HEK293 (cell line): ENCODE measurements around the gene ODR4.

Experiments
- CTCF ChIA-PET: fragments of 350-600 bp; formaldehyde crosslinking; extraction: SDS; loops from one replicate; lab custom pipeline; 2021; ENCODE audit warnings: antibody characterized with exemption; lab: Yijun Ruan, JAX
- POLR2A ChIA-PET: fragments of 300-600 bp; formaldehyde crosslinking; extraction: SDS; loops from one replicate; lab custom pipeline; 2020; ENCODE audit warnings: antibody characterized with exemption, inconsistent platforms; lab: Yijun Ruan, JAX
- H3K27ac ChIP-seq: fragments of 200-500 bp; sonication (Bioruptor generic); 2 replicates; pipeline ENCODE4 v1.5.1; 2014; ENCODE audit warnings: low read depth, low read length, control low read depth, inconsistent platforms; ENCODE audit errors: extremely low read depth
- H3K36me3 ChIP-seq, 2 experiments: fragments of 200-500 bp in 1 of 2; sonication (Bioruptor generic) in 1 of 2; 1 replicate in 1 of 2; 2 replicates in 1 of 2; pipeline ENCODE4 v1.5.1; 2014 to 2017; ENCODE audit warnings: inconsistent platforms in 2 of 2, low read length in 2 of 2; ENCODE audit not compliant: control insufficient read depth in 2 of 2, insufficient read depth in 1 of 2
- H3K4me1 ChIP-seq: fragments of 200-500 bp; sonication (Bioruptor generic); 2 replicates; pipeline ENCODE4 v1.5.1; 2014; ENCODE audit warnings: mild to moderate bottlenecking, low read length, inconsistent platforms; ENCODE audit not compliant: control insufficient read depth, insufficient read depth
- H3K4me3 ChIP-seq: 2 replicates; pipeline ENCODE4 v1.5.1; 2011; ENCODE audit warnings: low read depth, mild to moderate bottlenecking, control low read depth, low read length, moderate library complexity
- H3K9me3 ChIP-seq: fragments of 200-500 bp; sonication (Bioruptor generic); 2 replicates; pipeline ENCODE4 v1.5.1; 2014; ENCODE audit warnings: low read depth, low read length, inconsistent platforms; ENCODE audit not compliant: control insufficient read depth, insufficient read depth
- GLIS1 ChIP-seq: fragments of 450-650 bp; formaldehyde crosslinking; IDR thresholded peaks from 2 replicates; pipeline ENCODE4 v1.5.1; 2016; ENCODE audit warnings: missing biosample characterization, missing genetic modification characterization
- HOXA7 ChIP-seq: sonication (generic); formaldehyde crosslinking; IDR thresholded peaks from 2 replicates; pipeline ENCODE4 v1.8.1; 2022; ENCODE audit warnings: missing genetic modification reagents, borderline replicate concordance
- HOXD13 ChIP-seq: sonication (generic); formaldehyde crosslinking; IDR thresholded peaks from 2 replicates; pipeline ENCODE4 v1.8.0; 2022; ENCODE audit warnings: missing genetic modification reagents, borderline replicate concordance
- KLF16 ChIP-seq: fragments of 450-650 bp; formaldehyde crosslinking; IDR thresholded peaks from 2 replicates; pipeline ENCODE4 v1.5.1; 2017; ENCODE audit warnings: missing biosample characterization, missing genetic modification characterization
- SALL2 ChIP-seq: fragments of 450-650 bp; formaldehyde crosslinking; IDR thresholded peaks from 2 replicates; pipeline ENCODE4 v1.5.0; 2017; ENCODE audit warnings: missing biosample characterization, mild to moderate bottlenecking, missing genetic modification characterization, borderline replicate concordance
- YY1 ChIP-seq: fragments of 450-650 bp; formaldehyde crosslinking; IDR thresholded peaks from 2 replicates; pipeline ENCODE4 v1.5.1; 2018; ENCODE audit warnings: missing biosample characterization, missing genetic modification characterization
- ZNF10 ChIP-seq: fragments of 450-650 bp; formaldehyde crosslinking; IDR thresholded peaks from 2 replicates; pipeline ENCODE4 v1.5.1; 2017; ENCODE audit warnings: missing biosample characterization, missing genetic modification characterization
- ZNF146 ChIP-seq: fragments of 450-650 bp; formaldehyde crosslinking; IDR thresholded peaks from 2 replicates; pipeline ENCODE4 v1.5.1; 2016; ENCODE audit warnings: missing biosample characterization, missing genetic modification characterization
- ZNF175 ChIP-seq: fragments of 450-650 bp; formaldehyde crosslinking; IDR thresholded peaks from 2 replicates; pipeline ENCODE4 v1.5.1; 2016; ENCODE audit warnings: missing biosample characterization, missing genetic modification characterization
- ZNF2 ChIP-seq: fragments of 450-650 bp; formaldehyde crosslinking; IDR thresholded peaks from 2 replicates; pipeline ENCODE4 v1.5.1; 2016; ENCODE audit warnings: missing biosample characterization, missing genetic modification characterization
- ZNF221 ChIP-seq: fragments of 450-650 bp; formaldehyde crosslinking; IDR thresholded peaks from 2 replicates; pipeline ENCODE4 v1.5.1; 2017; ENCODE audit warnings: missing biosample characterization, missing genetic modification characterization, borderline replicate concordance
- ZNF26 ChIP-seq: fragments of 450-650 bp; formaldehyde crosslinking; IDR thresholded peaks from 2 replicates; pipeline ENCODE4 v1.5.1; 2016; ENCODE audit warnings: missing biosample characterization, missing genetic modification characterization
- ZNF341 ChIP-seq: fragments of 450-650 bp; formaldehyde crosslinking; IDR thresholded peaks from 2 replicates; pipeline ENCODE4; 2016; ENCODE audit warnings: low read depth, missing biosample characterization, missing genetic modification characterization
- ZNF513 ChIP-seq: fragments of 450-650 bp; IDR thresholded peaks from 2 replicates; pipeline ENCODE4 v1.5.1; 2018; ENCODE audit warnings: missing biosample characterization, missing genetic modification characterization
- ZNF514 ChIP-seq: fragments of 450-650 bp; formaldehyde crosslinking; IDR thresholded peaks from 2 replicates; pipeline ENCODE4 v1.5.1; 2016; ENCODE audit warnings: missing biosample characterization, missing genetic modification characterization
- ZNF521 ChIP-seq: fragments of 450-650 bp; formaldehyde crosslinking; IDR thresholded peaks from 2 replicates; pipeline ENCODE4 v1.5.1; 2017; ENCODE audit warnings: missing biosample characterization, mild to moderate bottlenecking, missing genetic modification characterization
- ZNF530 ChIP-seq: fragments of 450-650 bp; formaldehyde crosslinking; IDR thresholded peaks from 2 replicates; pipeline ENCODE4 v1.5.1; 2016; ENCODE audit warnings: low read depth, missing biosample characterization, missing genetic modification characterization
- ZNF580 ChIP-seq: fragments of 450-650 bp; formaldehyde crosslinking; IDR thresholded peaks from 2 replicates; pipeline ENCODE4 v1.5.1; 2016; ENCODE audit warnings: missing biosample characterization, missing genetic modification characterization
- ZNF623 ChIP-seq: fragments of 450-650 bp; formaldehyde crosslinking; IDR thresholded peaks from 2 replicates; pipeline ENCODE4 v1.5.1; 2016; ENCODE audit warnings: missing biosample characterization, missing genetic modification characterization
- ZNF645 ChIP-seq: fragments of 450-650 bp; formaldehyde crosslinking; IDR thresholded peaks from 2 replicates; pipeline ENCODE4; 2016; ENCODE audit warnings: missing biosample characterization, missing genetic modification characterization
- ZNF664 ChIP-seq: fragments of 450-650 bp; formaldehyde crosslinking; IDR thresholded peaks from 2 replicates; pipeline ENCODE4 v1.5.1; 2016; ENCODE audit warnings: missing biosample characterization, missing genetic modification characterization
- ZNF747 ChIP-seq: fragments of 450-650 bp; formaldehyde crosslinking; IDR thresholded peaks from 2 replicates; pipeline ENCODE4 v1.5.1; 2016; ENCODE audit warnings: missing biosample characterization, missing genetic modification characterization
- ZNF837 ChIP-seq: fragments of 450-650 bp; formaldehyde crosslinking; IDR thresholded peaks from 2 replicates; pipeline ENCODE4 v1.5.1; 2016; ENCODE audit warnings: missing biosample characterization, missing genetic modification characterization
- ZNF843 ChIP-seq: fragments of 450-650 bp; formaldehyde crosslinking; IDR thresholded peaks from 2 replicates; pipeline ENCODE4 v1.5.1; 2016; ENCODE audit warnings: missing biosample characterization, missing genetic modification characterization
- ZSCAN23 ChIP-seq: fragments of 450-650 bp; formaldehyde crosslinking; IDR thresholded peaks from 2 replicates; pipeline ENCODE4 v1.5.1; 2016; ENCODE audit warnings: missing biosample characterization, missing genetic modification characterization

ODR4 gene

GRCh38 chr1:186413319-186413718 lies 37.7 kb downstream of the ODR4 start:
- peaks cover under 1% of the 10 kb centered on the region; the same call in 1 of the 2 replicates for H3K4me1 ChIP-seq
- no peaks in the 10 kb centered on the region for H3K9me3 ChIP-seq
- H3K27ac ChIP-seq, result no peak overlapping the region
- H3K4me3 ChIP-seq, result no peak overlapping the region
- TF ChIP-seq ZNF146 (tag by site-specific recombination), result no peak
- no peak for TF ChIP-seq ZNF664 (tag by site-specific recombination)
- TF ChIP-seq ZNF175 (tag by site-specific recombination), result no peak
- TF ChIP-seq SALL2 (tag by site-specific recombination), result no peak
- no peak for TF ChIP-seq ZNF843 (tag by site-specific recombination)
- TF ChIP-seq ZNF837, result no peak
- no peak for TF ChIP-seq ZNF623 (tag by site-specific recombination)
- no peak for TF ChIP-seq ZNF747 (tag by site-specific recombination)
- TF ChIP-seq ZNF580 (tag by site-specific recombination), result no peak
- peaks cover 31 to 33% of the 10 kb centered on the region in 2 experiments for H3K36me3 ChIP-seq
- CTCF ChIA-PET, result interaction anchor here (1.5 kb wide), 1 partner anchor 9 kb away, joined by 6 read pairs; no protein-coding TSS in a partner anchor
- POLR2A ChIA-PET, result no interaction called here

GRCh38 chr1:186418503-186418902 lies 42.9 kb downstream of the ODR4 start:
- CTCF ChIA-PET, result interaction anchor here (1.3 kb wide), 1 partner anchor 14 kb away, joined by 3 read pairs; no protein-coding TSS in a partner anchor
- no peak for TF ChIP-seq ZNF521 (tag by site-specific recombination)
- TF ChIP-seq ZNF645, result no peak
- no peak for TF ChIP-seq ZNF513
- TF ChIP-seq KLF16 (tag by site-specific recombination), result no peak
- no peak for TF ChIP-seq ZNF221 (tag by site-specific recombination)
- no peak for TF ChIP-seq ZNF2 (tag by site-specific recombination)
- TF ChIP-seq, all 188 proteins: peak for 0
- POLR2A ChIA-PET, result no interaction called here
- peaks cover 10 to 23% of the 10 kb centered on the region in 2 experiments for H3K36me3 ChIP-seq
- H3K9me3 ChIP-seq, result no peaks in the 10 kb centered on the region
- no peak overlapping the region for H3K4me3 ChIP-seq
- no peak overlapping the region for H3K27ac ChIP-seq
- peaks cover 2% of the 10 kb centered on the region; the same call in 1 of the 2 replicates for H3K4me1 ChIP-seq

GRCh38 chr1:186420311-186420710 lies 44.7 kb downstream of the ODR4 start:
- ChIA-PET CTCF (interaction anchor here (0.6 kb wide), 1 partner anchor 16 kb away, joined by 3 read pairs; no protein-coding TSS in a partner anchor), POLR2A (no interaction called here)
- H3K4me3 ChIP-seq, result no peak overlapping the region

More at GRCh38 chr1:186420311-186420710, 44.7 kb downstream of the ODR4 start:
- H3K36me3 ChIP-seq, result peaks cover 10 to 20% of the 10 kb centered on the region in 2 experiments
- no peak for TF ChIP-seq ZNF623 (tag by site-specific recombination)
- TF ChIP-seq YY1 (tag by site-specific recombination), result no peak
- no peak for TF ChIP-seq ZNF26 (tag by site-specific recombination)
- no peak for TF ChIP-seq HOXD13 (CRISPR knock-in tag)
- no peak for TF ChIP-seq HOXA7 (CRISPR knock-in tag)
- no peak for TF ChIP-seq ZSCAN23 (tag by site-specific recombination)
- TF ChIP-seq ZNF530, result no peak
- no peak for TF ChIP-seq ZNF341 (tag by site-specific recombination)
- no peak for TF ChIP-seq ZNF514 (tag by site-specific recombination)
- TF ChIP-seq GLIS1, result no peak
- TF ChIP-seq ZNF10, result no peak
- H3K4me1 ChIP-seq, result peaks cover 2% of the 10 kb centered on the region; the same call in 1 of the 2 replicates
- no peak overlapping the region for H3K27ac ChIP-seq
- no peaks in the 10 kb centered on the region for H3K9me3 ChIP-seq
